Neural progenitor cell (in vitro differentiated cells): ENCODE data around the gene HSPB1. TPM values are rescaled to one million over a fixed set of nuclear protein-coding genes. Genes with fewer than 3 reads are reported as not detected.
"Not testable (repeated sequence)": the region's sequence is repeated elsewhere in the genome, so short reads cannot be mapped to it uniquely, and the experiment has no call there.

ENCODE experiments used
- DNase-seq: peaks from one replicate; pipeline ENCODE4 v3.0.0-alpha.2; 2016; ENCODE audit warnings: low spot score
- H2AFZ ChIP-seq: fragments of 200-600 bp; sonication (generic); replicated peaks from 2 replicates; pipeline ENCODE4 v1.6.1; 2016; ENCODE audit warnings: antibody characterized with exemption
- H3F3A ChIP-seq: fragments of 200-600 bp; sonication (generic); 2 replicates; pipeline ENCODE4 v1.6.1; 2016; ENCODE audit warnings: antibody characterized with exemption, low read depth
- H3K27ac ChIP-seq: fragments of 200-600 bp; sonication (generic); 2 replicates; pipeline ENCODE4 v1.5.1; 2016; ENCODE audit warnings: mild to moderate bottlenecking
- H3K27me3 ChIP-seq: fragments of 200-600 bp; sonication (generic); 2 replicates; pipeline ENCODE4 v1.6.1; 2016; ENCODE audit warnings: mild to moderate bottlenecking, moderate library complexity
- H3K36me3 ChIP-seq: fragments of 200-600 bp; sonication (generic); 2 replicates; pipeline ENCODE4 v1.5.1; 2016
- H3K4me1 ChIP-seq: fragments of 200-600 bp; sonication (generic); 2 replicates; pipeline ENCODE4 v1.6.1; 2016; ENCODE audit warnings: mixed run types
- H3K4me2 ChIP-seq: fragments of 200-600 bp; sonication (generic); 2 replicates; pipeline ENCODE4 v1.6.1; 2016
- H3K4me3 ChIP-seq: fragments of 200-600 bp; sonication (generic); 2 replicates; pipeline ENCODE4 v1.5.1; 2016
- H3K79me2 ChIP-seq: fragments of 200-600 bp; sonication (generic); 2 replicates; pipeline ENCODE4 v1.6.1; 2016; ENCODE audit warnings: low read depth
- H3K9ac ChIP-seq: fragments of 200-600 bp; sonication (generic); 2 replicates; pipeline ENCODE4 v1.6.1; 2016
- H3K9me3 ChIP-seq: fragments of 200-600 bp; sonication (generic); 2 replicates; pipeline ENCODE4 v1.5.1; 2016; ENCODE audit warnings: low read depth
- H4K20me1 ChIP-seq: fragments of 200-600 bp; sonication (generic); 2 replicates; pipeline ENCODE4 v1.6.1; 2016; ENCODE audit warnings: low read depth
- H3K27ac Mint-ChIP-seq: 3 replicates; pipeline ENCODE4 v1.8.0; 2021; ENCODE audit warnings: mixed read lengths
- H3K27me3 Mint-ChIP-seq: 2 replicates; pipeline ENCODE4 v1.8.0; 2022; ENCODE audit warnings: low read depth, mild to moderate bottlenecking, inconsistent platforms, moderate library complexity, mixed read lengths; ENCODE audit not compliant: insufficient read depth
- H3K36me3 Mint-ChIP-seq: 3 replicates; pipeline ENCODE4 v1.8.0; 2021; ENCODE audit warnings: mixed read lengths
- H3K4me1 Mint-ChIP-seq: 3 replicates; pipeline ENCODE4 v1.8.0; 2021; ENCODE audit warnings: mixed read lengths
- H3K4me3 Mint-ChIP-seq: 3 replicates; pipeline ENCODE4 v1.8.0; 2021; ENCODE audit warnings: mild to moderate bottlenecking, moderate library complexity, mixed read lengths
- H3K9me3 Mint-ChIP-seq: 3 replicates; pipeline ENCODE4 v1.8.0; 2020; ENCODE audit warnings: mixed read lengths
- CTCF ChIP-seq: fragments of 200-600 bp; sonication (generic); IDR thresholded peaks from 2 replicates; pipeline ENCODE4 v1.5.1; 2017; ENCODE audit warnings: antibody characterized with exemption, mild to moderate bottlenecking
- EZH2 ChIP-seq: fragments of 200-600 bp; sonication (generic); IDR thresholded peaks from 2 replicates; pipeline ENCODE4 v1.6.1; 2017; ENCODE audit warnings: antibody characterized with exemption, mild to moderate bottlenecking, moderate library complexity
- EZH2phosphoT487 ChIP-seq: fragments of 200-600 bp; sonication (generic); IDR thresholded peaks from 2 replicates; pipeline ENCODE4 v1.6.1; 2017; ENCODE audit warnings: antibody characterized with exemption
- total RNA-seq: library from RNA; depleted of rRNA; stranded (reverse); fragments of >200 nt; gene quantifications from 2 replicates; pipeline ENCODE4 v1.2.3, GENCODE V29; 2015; ENCODE audit warnings: low replicate concordance

HSPB1 gene
- total RNA-seq, 1 donor from 2014 or later, result 9.7 TPM

- H3K9me3 Mint-ChIP-seq, result no peaks in the 10 kb centered on the region
- H3K27ac ChIP-seq, result no peak overlapping the region
- H4K20me1 ChIP-seq, result no peaks in the 10 kb centered on the region
- no peaks in the 10 kb centered on the region for H3K36me3 Mint-ChIP-seq
- no peak for DNase-seq
- TF ChIP-seq EZH2phosphoT487, result no peak
- no peaks in the 10 kb centered on the region for H3K36me3 ChIP-seq
- H2AFZ ChIP-seq, result no peak overlapping the region
- H3K79me2 ChIP-seq, result no peaks in the 10 kb centered on the region
- H3K9ac ChIP-seq, result no peak overlapping the region
- H3K4me1 ChIP-seq, result peaks cover 7% of the 10 kb centered on the region
- H3K9me3 ChIP-seq, result no peaks in the 10 kb centered on the region
- peaks cover 26% of the 10 kb centered on the region for H3K27me3 ChIP-seq
- H3K4me3 ChIP-seq, result no peak overlapping the region
- H3K4me3 Mint-ChIP-seq, result no peak overlapping the region
- peaks cover 28% of the 10 kb centered on the region for H3K4me1 Mint-ChIP-seq
- peaks cover 16% of the 10 kb centered on the region for H3F3A ChIP-seq
- no peak overlapping the region for H3K27ac Mint-ChIP-seq
- peaks cover 16% of the 10 kb centered on the region for H3K27me3 Mint-ChIP-seq
- no peak overlapping the region for H3K4me2 ChIP-seq
These were observed 1.5 kb upstream of the HSPB1 start for GRCh38 chr7:76301000-76301399.

- peak overlapping the region; percentile 87 for H3K4me3 Mint-ChIP-seq
- Histone ChIP-seq H3K4me1 (peaks cover 19% of the 10 kb centered on the region), H3K9me3 (no peaks in the 10 kb centered on the region), H4K20me1 (no peaks in the 10 kb centered on the region), H3K27me3 (peaks cover 26% of the 10 kb centered on the region), H3K79me2 (no peaks in the 10 kb centered on the region), H2AFZ (peak overlapping the region; percentile 65), H3F3A (peaks cover 22% of the 10 kb centered on the region), H3K36me3 (no peaks in the 10 kb centered on the region), H3K27ac (no peak overlapping the region), H3K9ac (no peak overlapping the region), H3K4me2 (peak overlapping the region; percentile 83), H3K4me3 (peak overlapping the region; percentile 45)
- H3K36me3 Mint-ChIP-seq, result no peaks in the 10 kb centered on the region
- H3K4me1 Mint-ChIP-seq, result peaks cover 46% of the 10 kb centered on the region
- no peaks in the 10 kb centered on the region for H3K9me3 Mint-ChIP-seq
- TF ChIP-seq EZH2phosphoT487 (no peak), CTCF (no peak), EZH2 (no peak)
- peaks cover 16% of the 10 kb centered on the region for H3K27me3 Mint-ChIP-seq
- H3K27ac Mint-ChIP-seq, result peak overlapping the region; percentile 76
- DNase-seq, result peak; percentile 95
These were observed 1.0 kb downstream of the HSPB1 start for GRCh38 chr7:76303202-76304147.

GRCh38 chr7:76304888-76305375, 2.5 kb downstream of the HSPB1 start:
- Histone ChIP-seq H3K4me1 (peaks cover 19% of the 10 kb centered on the region), H3K4me3 (no peak overlapping the region), H3K27me3 (peaks cover 26% of the 10 kb centered on the region), H3K79me2 (no peaks in the 10 kb centered on the region), H4K20me1 (no peaks in the 10 kb centered on the region), H3K4me2 (no peak overlapping the region), H3K9me3 (no peaks in the 10 kb centered on the region), H3K36me3 (no peaks in the 10 kb centered on the region), H3F3A (peaks cover 22% of the 10 kb centered on the region), H3K9ac (no peak overlapping the region), H3K27ac (no peak overlapping the region), H2AFZ (no peak overlapping the region)
- Mint-ChIP-seq H3K36me3 (no peaks in the 10 kb centered on the region), H3K27me3 (peaks cover 16% of the 10 kb centered on the region), H3K4me3 (peak overlapping the region; percentile 87), H3K4me1 (peaks cover 44% of the 10 kb centered on the region), H3K27ac (no peak overlapping the region), H3K9me3 (no peaks in the 10 kb centered on the region)
- no peak for DNase-seq
- TF ChIP-seq EZH2 (no peak), EZH2phosphoT487 (no peak), CTCF (no peak)

GRCh38 chr7:76308874-76309273, 6.4 kb downstream of the HSPB1 start:
- not testable (repeated sequence) for H3K79me2 ChIP-seq, H3F3A ChIP-seq, H3K9ac ChIP-seq, H2AFZ ChIP-seq, H3K36me3 ChIP-seq, H3K4me3 ChIP-seq, H3K9me3 Mint-ChIP-seq, H3K27me3 ChIP-seq, H3K4me2 ChIP-seq, DNase-seq, H3K36me3 Mint-ChIP-seq, H4K20me1 ChIP-seq, H3K9me3 ChIP-seq, H3K27ac ChIP-seq
- H3K4me1 Mint-ChIP-seq, result peaks cover 34% of the 10 kb centered on the region
- peak overlapping the region; percentile 21 for H3K27ac Mint-ChIP-seq
- peak overlapping the region; percentile 24 for H3K4me3 Mint-ChIP-seq
- H3K27me3 Mint-ChIP-seq, result peaks cover 13% of the 10 kb centered on the region
- H3K4me1 ChIP-seq, result peaks cover 16% of the 10 kb centered on the region

GRCh38 chr7:76309341-76310101, 7.0 kb downstream of the HSPB1 start:
- DNase-seq, H3F3A ChIP-seq, H3K36me3 ChIP-seq, H3K79me2 ChIP-seq, H2AFZ ChIP-seq, H4K20me1 ChIP-seq, H3K36me3 Mint-ChIP-seq, H3K9ac ChIP-seq, H3K9me3 Mint-ChIP-seq, H3K4me2 ChIP-seq, H3K9me3 ChIP-seq, H3K27me3 ChIP-seq, H3K4me3 ChIP-seq, H3K4me3 Mint-ChIP-seq, H3K27ac Mint-ChIP-seq, H3K27ac ChIP-seq: not testable (repeated sequence)
- peaks cover 13% of the 10 kb centered on the region for H3K27me3 Mint-ChIP-seq
- H3K4me1 ChIP-seq, result peaks cover 12% of the 10 kb centered on the region
- H3K4me1 Mint-ChIP-seq, result peaks cover 31% of the 10 kb centered on the region
